DMS79 (cell line): ENCODE measurements around the gene DBNDD2.

Experiments
- DNase-seq: peaks from one replicate; lab custom pipeline; 2025; lab: John Stamatoyannopoulos, UW

The DBNDD2 gene

GRCh38 chr20:45387274-45387673, 20.8 kb upstream of the DBNDD2 start:
- no peak for DNase-seq

- DNase-seq: no peak
These were observed 17.2 kb upstream of the DBNDD2 start for GRCh38 chr20:45390931-45391330.

- no peak for DNase-seq
These were observed 16.5 kb upstream of the DBNDD2 start for GRCh38 chr20:45391559-45391958.

- no peak for DNase-seq
These were observed 15.4 kb upstream of the DBNDD2 start for GRCh38 chr20:45392733-45393132.

GRCh38 chr20:45394221-45395113, 13.6 kb upstream of the DBNDD2 start:
- no peak for DNase-seq

- DNase-seq: no peak
These were observed 13.0 kb upstream of the DBNDD2 start for GRCh38 chr20:45395114-45395415.

- no peak for DNase-seq
These were observed 9.1 kb upstream of the DBNDD2 start for GRCh38 chr20:45399018-45399417.

GRCh38 chr20:45400346-45401031, 7.6 kb upstream of the DBNDD2 start:
- DNase-seq: no peak

- no peak for DNase-seq
These were observed 5.1 kb upstream of the DBNDD2 start for GRCh38 chr20:45402946-45403345.

GRCh38 chr20:45404438-45404837, 3.7 kb upstream of the DBNDD2 start:
- no peak for DNase-seq

- no peak for DNase-seq
These were observed 2.4 kb upstream of the DBNDD2 start for GRCh38 chr20:45405571-45406259.

- DNase-seq: no peak
These were observed 1.6 kb upstream of the DBNDD2 start for GRCh38 chr20:45406260-45407066.

GRCh38 chr20:45407067-45407745, 883 bp upstream of the DBNDD2 start:
- no peak for DNase-seq

GRCh38 chr20:45408646-45409213, 641 bp downstream of the DBNDD2 start:
- DNase-seq: no peak

GRCh38 chr20:45409521-45410272, 1.6 kb downstream of the DBNDD2 start:
- no peak for DNase-seq

- no peak for DNase-seq
These were observed 2.8 kb downstream of the DBNDD2 start for GRCh38 chr20:45410887-45411286.

- no peak for DNase-seq
These were observed 4.6 kb downstream of the DBNDD2 start for GRCh38 chr20:45412653-45413052.

- DNase-seq: no peak
These were observed 5.4 kb downstream of the DBNDD2 start for GRCh38 chr20:45413479-45413878.

GRCh38 chr20:45415822-45416637, 7.9 kb downstream of the DBNDD2 start, which contains the start of gene PIGT:
PIGT (plus strand) TSS chr20:45416141; CDS start chr20:45416157, 16 bp downstream.
- peak; percentile 65 for DNase-seq
